Skeletal muscle tissue (tissue), 4 donors: ENCODE results near the gene LCP1. TPM values are rescaled to one million over a fixed set of nuclear protein-coding genes. Genes with fewer than 3 reads are reported as not detected.

Source experiments
- H3K27ac ChIP-seq: one replicate; pipeline ENCODE4 v1.7.0; 2013; ENCODE audit warnings: mild to moderate bottlenecking, low read depth, low read length, inconsistent platforms
- H3K27me3 ChIP-seq, 3 donors: one replicate each; pipeline ENCODE4 v1.7.0; 2013; ENCODE audit warnings: low read length in 3 of 3; ENCODE audit not compliant: control insufficient read depth in 3 of 3, insufficient read depth in 3 of 3
- H3K36me3 ChIP-seq, 3 donors: one replicate each; pipeline ENCODE4 v1.7.0; 2013; ENCODE audit warnings: low read length in 3 of 3; ENCODE audit not compliant: control insufficient read depth in 3 of 3, insufficient read depth in 3 of 3
- H3K4me1 ChIP-seq, 3 donors: one replicate each; pipeline ENCODE4 v1.7.0; 2013; ENCODE audit warnings: low read length in 3 of 3, mild to moderate bottlenecking in 3 of 3; ENCODE audit not compliant: control insufficient read depth in 3 of 3, insufficient read depth in 3 of 3
- H3K4me3 ChIP-seq, 3 donors: one replicate each; pipeline ENCODE4 v1.7.0; 2013; ENCODE audit warnings: low read length in 3 of 3
- H3K9ac ChIP-seq, 3 donors: one replicate each; pipeline ENCODE4 v1.7.0; 2013; ENCODE audit warnings: low read length in 3 of 3, mild to moderate bottlenecking in 3 of 3, moderate library complexity in 2 of 3, low read depth in 1 of 3
- H3K9me3 ChIP-seq, 3 donors: one replicate each; pipeline ENCODE4 v1.7.0; 2013; ENCODE audit warnings: low read length in 3 of 3; ENCODE audit not compliant: control insufficient read depth in 3 of 3
- total RNA-seq: library from RNA; depleted of rRNA; stranded (reverse); fragments of >200 nt; gene quantifications from one replicate; pipeline ENCODE4 v1.2.3, GENCODE V29; 2014
- donor health status: Osteomylitis.

LCP1 gene
- total RNA-seq, 1 donor from 2014 or later: 25.6 TPM

DNA sequence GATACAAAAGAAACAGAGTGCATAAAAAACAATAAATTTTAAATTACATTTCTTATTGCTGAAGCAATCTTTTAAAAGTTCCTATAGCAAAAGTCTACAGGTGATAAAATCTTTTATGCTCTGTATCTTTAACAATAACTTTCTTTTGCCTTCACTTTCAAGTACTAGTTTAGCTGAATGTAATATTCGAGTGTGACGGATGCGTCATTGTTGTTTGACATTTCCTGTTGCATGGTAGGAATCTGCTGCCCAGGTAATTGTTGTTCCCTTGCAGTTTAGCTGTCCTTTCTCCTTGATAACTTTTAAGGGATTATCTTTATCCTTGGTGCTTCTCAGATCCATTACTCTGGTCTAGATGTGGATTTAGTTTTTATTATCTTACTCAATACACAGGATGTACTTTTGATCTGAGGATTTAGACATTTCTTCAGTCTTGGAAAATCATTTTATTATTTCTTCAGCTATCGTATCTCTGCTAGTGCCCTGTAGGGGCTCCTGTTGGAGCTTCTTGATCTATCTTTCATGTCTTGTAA lies 75.1 kb downstream of the LCP1 start:
- Histone ChIP-seq H3K27me3 (peaks cover 0 to 2% (median 0%) of the 10 kb centered on the region in 3 donors), H3K9me3 (no peaks in the 10 kb centered on the region), H3K4me1 (no peaks in the 10 kb centered on the region), H3K4me3 (no peak overlapping the region), H3K9ac (no peak overlapping the region), H3K36me3 (no peaks in the 10 kb centered on the region), H3K27ac (no peak overlapping the region)

DNA sequence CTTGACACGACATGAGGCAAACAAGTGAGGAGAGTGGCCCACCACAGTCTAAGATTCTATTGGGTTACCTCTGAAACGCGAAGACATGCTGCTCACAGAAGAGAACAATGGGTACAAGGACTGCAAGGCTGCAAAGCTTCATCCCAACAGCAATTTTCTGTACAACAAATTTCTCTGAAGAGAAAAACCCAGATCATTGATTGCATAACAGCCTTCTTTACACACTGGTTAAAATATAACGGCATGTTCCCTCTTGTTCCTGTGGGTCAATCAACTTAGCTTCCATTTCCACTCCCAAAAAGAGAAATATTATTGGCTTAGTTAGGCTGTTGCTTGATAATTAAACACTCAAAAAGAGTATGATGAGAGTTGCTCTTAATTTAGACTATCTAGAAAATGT lies 77.1 kb downstream of the LCP1 start, which contains the start of gene CPB2:
CPB2 (minus strand) TSS at position 166 of the 400 bp plus-strand sequence; CDS start at position 142, 24 bp downstream.
- Histone ChIP-seq H3K27me3 (peaks cover 0 to 2% (median 0%) of the 10 kb centered on the region in 3 donors), H3K9me3 (no peaks in the 10 kb centered on the region), H3K27ac (no peak within 1 kb of the TSS), H3K4me3 (no peak within 1 kb of the TSS), H3K4me1 (peaks cover 0 to 4% (median 0%) of the 10 kb centered on the region in 3 donors), H3K9ac (no peak within 1 kb of the TSS), H3K36me3 (no peaks in the 10 kb centered on the region)

DNA sequence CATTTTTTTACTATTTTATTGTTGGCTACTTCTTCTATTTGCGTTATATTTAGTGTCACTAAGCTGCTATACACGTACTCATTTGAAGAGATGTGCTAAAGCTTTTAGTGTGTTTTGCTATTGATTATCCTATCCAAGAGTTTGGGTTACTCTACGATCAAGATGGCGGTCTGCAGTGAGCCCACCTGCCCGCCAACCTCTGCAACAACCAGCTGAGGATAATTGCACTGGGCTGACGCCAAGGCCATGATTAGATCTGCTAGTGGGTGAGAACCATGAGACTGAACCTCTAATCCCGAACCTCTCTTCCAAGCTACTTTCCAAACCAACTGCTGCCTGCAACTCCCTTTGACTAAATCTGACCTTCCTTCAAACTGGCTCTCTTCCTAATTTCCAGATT lies 78.9 kb downstream of the LCP1 start:
- Histone ChIP-seq H3K36me3 (no peaks in the 10 kb centered on the region), H3K4me3 (no peak overlapping the region), H3K27me3 (no peaks in the 10 kb centered on the region), H3K9me3 (no peaks in the 10 kb centered on the region), H3K4me1 (peaks cover 0 to 4% (median 0%) of the 10 kb centered on the region in 3 donors), H3K9ac (no peak overlapping the region), H3K27ac (no peak overlapping the region)

DNA sequence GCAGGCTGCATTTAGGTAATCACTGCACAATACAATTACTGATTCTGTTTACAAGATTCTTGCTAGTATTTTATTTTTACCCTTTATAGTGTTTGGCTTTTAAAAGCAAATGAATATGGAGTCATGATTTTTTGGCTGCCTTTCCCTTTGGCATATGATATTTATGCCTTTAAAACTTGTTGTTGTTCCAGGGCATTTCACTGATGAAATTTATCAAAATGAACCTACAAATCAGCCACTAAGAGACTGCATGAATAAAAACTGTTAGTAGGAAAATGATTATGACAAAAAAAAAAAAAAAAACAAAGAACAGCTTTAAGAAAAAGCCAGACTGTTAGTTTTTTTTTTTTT lies 79.7 kb downstream of the LCP1 start:
- no peaks in the 10 kb centered on the region for H3K9me3 ChIP-seq
- H3K4me3 ChIP-seq: no peak overlapping the region
- peaks cover 0 to 4% (median 0%) of the 10 kb centered on the region in 3 donors for H3K4me1 ChIP-seq
- no peak overlapping the region for H3K9ac ChIP-seq
- H3K36me3 ChIP-seq: no peaks in the 10 kb centered on the region
- H3K27ac ChIP-seq: no peak overlapping the region
- no peaks in the 10 kb centered on the region for H3K27me3 ChIP-seq

DNA sequence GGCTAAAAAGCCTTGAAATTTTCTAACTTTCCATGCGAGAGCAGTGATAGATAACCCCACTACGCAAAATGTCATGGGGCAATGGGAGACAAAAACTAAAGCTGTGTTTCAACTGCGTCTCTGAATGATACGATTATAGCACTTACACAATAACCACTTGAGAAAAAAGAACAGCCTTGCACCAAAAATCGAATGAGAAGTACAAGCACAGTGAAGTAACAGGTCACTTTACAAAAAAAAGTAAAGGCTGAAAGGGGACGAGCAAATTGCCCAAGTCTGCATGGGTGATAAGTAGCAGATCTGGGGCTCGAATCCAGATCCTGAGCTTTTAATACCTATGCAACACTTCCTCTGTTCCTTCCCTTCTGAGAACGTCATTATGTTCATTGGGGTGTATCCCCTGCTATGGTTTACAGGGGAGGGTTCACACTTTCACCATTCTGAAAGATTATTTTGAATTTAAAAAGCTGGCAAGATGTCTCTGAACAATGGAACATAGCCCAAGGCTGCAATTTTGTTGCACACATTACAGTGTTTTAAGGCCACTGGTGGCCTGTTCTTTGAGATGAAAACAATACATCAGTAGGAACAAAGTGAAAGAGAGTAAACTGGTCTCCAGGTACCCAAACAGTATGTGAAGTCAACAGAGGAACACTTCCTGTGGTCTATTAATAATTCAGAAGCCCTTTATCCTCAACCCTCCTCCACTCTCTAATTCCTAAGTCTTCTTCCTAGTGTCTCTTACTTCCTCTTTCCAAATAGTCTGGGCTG lies 80.3 kb downstream of the LCP1 start:
- Histone ChIP-seq H3K4me3 (no peak overlapping the region), H3K9ac (no peak overlapping the region), H3K9me3 (no peaks in the 10 kb centered on the region), H3K27ac (no peak overlapping the region), H3K4me1 (peaks cover 0 to 4% (median 0%) of the 10 kb centered on the region in 3 donors), H3K36me3 (no peaks in the 10 kb centered on the region), H3K27me3 (no peaks in the 10 kb centered on the region)

DNA sequence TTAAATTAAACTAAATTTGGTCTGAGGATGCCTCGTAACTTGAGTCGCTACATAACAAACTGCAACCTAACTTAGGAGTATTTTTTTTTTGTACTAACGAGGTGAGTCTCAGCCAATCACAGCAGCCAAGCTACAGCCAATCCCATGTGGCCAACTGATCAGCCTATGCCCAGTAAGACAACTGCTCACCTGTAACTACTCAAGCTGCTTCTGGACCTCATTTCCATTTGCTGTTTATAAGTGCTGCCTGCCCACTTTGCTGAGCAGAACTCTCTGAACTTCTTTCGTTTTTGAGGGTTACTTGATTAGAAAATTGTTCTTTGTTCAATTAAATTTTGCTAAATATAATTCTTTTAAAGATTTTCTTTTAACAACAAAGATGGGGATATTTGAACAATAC lies 81.0 kb downstream of the LCP1 start:
- Histone ChIP-seq H3K27me3 (no peaks in the 10 kb centered on the region), H3K4me1 (peaks cover 0 to 4% (median 0%) of the 10 kb centered on the region in 3 donors), H3K27ac (no peak overlapping the region), H3K4me3 (no peak overlapping the region), H3K36me3 (no peaks in the 10 kb centered on the region), H3K9ac (no peak overlapping the region), H3K9me3 (no peaks in the 10 kb centered on the region)

DNA sequence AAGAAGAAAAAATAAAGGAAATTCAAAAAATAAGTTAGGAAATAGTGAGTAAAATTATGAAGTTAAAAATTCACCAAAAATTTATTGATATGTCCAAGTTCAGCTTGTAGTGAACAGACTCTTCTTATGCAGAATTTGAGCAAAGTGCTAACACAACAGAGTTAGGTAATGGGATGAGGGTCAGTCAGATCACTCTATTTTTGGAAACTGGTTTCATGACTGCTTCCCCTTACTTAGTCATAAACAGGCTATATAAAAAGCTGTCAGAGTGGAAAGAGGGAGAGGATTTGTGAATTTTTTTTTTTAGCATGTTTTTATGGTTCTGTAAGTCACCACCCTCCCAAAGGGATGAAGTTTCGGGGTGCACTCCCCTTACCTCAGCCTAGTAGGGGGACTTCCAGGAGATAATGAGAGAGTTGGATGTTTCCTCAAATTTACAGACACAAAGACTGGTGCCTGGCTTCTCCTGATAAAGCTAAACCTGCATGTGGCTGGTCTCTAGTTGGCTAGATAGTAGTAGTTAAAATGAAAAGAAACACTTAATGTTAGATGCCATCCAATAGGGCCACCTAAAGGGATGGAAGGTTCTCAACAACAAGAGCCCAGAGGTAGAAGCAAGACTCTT lies 81.7 kb downstream of the LCP1 start:
- Histone ChIP-seq H3K9me3 (no peaks in the 10 kb centered on the region), H3K4me1 (peaks cover 0 to 4% (median 0%) of the 10 kb centered on the region in 3 donors), H3K27me3 (no peaks in the 10 kb centered on the region), H3K9ac (no peak overlapping the region), H3K4me3 (no peak overlapping the region), H3K36me3 (no peaks in the 10 kb centered on the region), H3K27ac (no peak overlapping the region)

DNA sequence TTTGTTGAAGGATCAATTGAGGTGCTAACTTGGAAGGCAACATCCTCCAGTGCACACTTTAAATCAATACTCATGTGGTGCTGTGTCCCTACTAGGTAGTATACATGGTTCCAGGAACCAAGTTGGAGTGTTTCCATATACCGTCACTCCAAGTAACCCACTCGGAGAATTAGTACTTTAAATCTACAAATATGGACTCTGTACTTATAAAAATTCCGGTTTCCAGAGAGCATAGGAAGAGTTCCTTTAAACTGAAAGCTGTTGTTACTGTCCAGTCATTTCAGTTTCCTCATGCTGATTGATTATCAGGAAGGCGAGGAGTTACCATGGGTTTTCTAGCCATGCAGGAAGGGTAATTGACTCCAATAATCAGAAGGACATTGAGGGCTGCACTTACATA lies 84.3 kb downstream of the LCP1 start:
- Histone ChIP-seq H3K4me1 (peaks cover 0 to 4% (median 0%) of the 10 kb centered on the region in 3 donors), H3K4me3 (no peak overlapping the region), H3K9ac (no peak overlapping the region), H3K27me3 (no peaks in the 10 kb centered on the region), H3K27ac (no peak overlapping the region), H3K36me3 (no peaks in the 10 kb centered on the region), H3K9me3 (no peaks in the 10 kb centered on the region)

DNA sequence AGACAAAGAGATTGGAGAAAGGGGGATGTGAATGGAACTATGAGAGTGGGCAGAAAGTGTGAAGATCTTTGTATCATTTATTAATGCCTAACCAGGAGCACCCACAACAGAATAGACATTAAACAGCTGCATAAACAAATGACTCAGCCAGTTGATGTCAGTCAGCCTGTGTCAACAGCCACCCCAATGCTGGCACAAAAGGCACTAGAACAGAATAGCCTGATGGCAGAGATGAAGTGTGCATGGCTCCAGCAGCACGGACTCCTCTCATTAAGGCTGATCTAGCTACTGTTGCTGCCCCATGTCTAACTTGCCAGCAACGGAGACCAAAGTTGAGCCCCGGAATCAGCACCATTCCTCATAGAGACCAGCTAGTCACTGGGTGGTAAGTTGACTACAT lies 85.0 kb downstream of the LCP1 start:
- Histone ChIP-seq H3K27me3 (no peaks in the 10 kb centered on the region), H3K4me3 (no peak overlapping the region), H3K9ac (no peak overlapping the region)

DNA sequence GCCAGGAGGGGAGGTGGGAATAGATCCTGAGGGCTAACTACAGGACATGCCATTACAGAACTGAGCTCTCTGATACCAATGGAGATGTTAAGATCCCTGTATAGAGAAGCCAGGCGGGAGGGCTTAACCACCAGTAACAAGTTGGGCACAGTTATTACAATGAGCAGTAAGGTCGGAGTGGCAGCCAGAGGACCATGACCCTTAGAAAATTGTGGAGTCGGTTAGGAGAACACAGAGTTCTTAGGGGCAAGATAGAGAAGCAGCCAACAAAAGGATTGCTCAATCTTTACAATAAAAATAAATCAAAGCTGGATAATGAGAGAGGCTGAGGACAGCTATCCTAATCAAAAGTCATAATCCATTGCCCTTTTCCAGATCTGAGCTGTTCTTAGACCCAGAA lies 87.5 kb downstream of the LCP1 start:
- Histone ChIP-seq H3K9me3 (no peaks in the 10 kb centered on the region), H3K4me3 (no peak overlapping the region), H3K9ac (no peak overlapping the region), H3K4me1 (no peaks in the 10 kb centered on the region), H3K27me3 (peaks cover 0 to 2% (median 0%) of the 10 kb centered on the region in 3 donors), H3K27ac (no peak overlapping the region), H3K36me3 (no peaks in the 10 kb centered on the region)

More for the DNA sequence above, 85.0 kb downstream of the LCP1 start:
- no peak overlapping the region for H3K27ac ChIP-seq
- H3K36me3 ChIP-seq: no peaks in the 10 kb centered on the region
- H3K9me3 ChIP-seq: no peaks in the 10 kb centered on the region
- H3K4me1 ChIP-seq: peaks cover 0 to 4% (median 0%) of the 10 kb centered on the region in 3 donors
